ENCODE data around the gene CNIH3. TPM values are rescaled to one million over a fixed set of nuclear protein-coding genes. Genes with fewer than 3 reads are reported as not detected.

Gene CNIH3
- total RNA-seq, 1 donor, result 3.6 TPM

- no peaks in the 10 kb centered on the region for H3K79me2 ChIP-seq (ENCODE audit: insufficient read depth, low read length)
- H3K36me3 ChIP-seq (ENCODE audit: insufficient read depth, low read length), result no peaks in the 10 kb centered on the region
- H3K4me3 ChIP-seq (ENCODE audit: insufficient read depth, low read length), result no peak overlapping the region
- H3K9me3 ChIP-seq (ENCODE audit: low read depth, low read length), result no peaks in the 10 kb centered on the region
- no peak for DNase-seq (ENCODE audit: insufficient read length, low spot score, missing footprints)
- TF ChIP-seq CTCF (IDR thresholded peaks at IDR 0.05; ENCODE audit: extremely low read depth, low read depth, low read length), result no peak
- no peaks in the 10 kb centered on the region for H4K20me1 ChIP-seq (ENCODE audit: insufficient read depth, low read length)
- H3K27me3 ChIP-seq (ENCODE audit: insufficient read depth, low read length), result no peaks in the 10 kb centered on the region
- no peak overlapping the region for H2AFZ ChIP-seq (ENCODE audit: low read length)
- no peak overlapping the region for H3K4me2 ChIP-seq (ENCODE audit: insufficient read depth, low read length)
- H3K4me1 ChIP-seq (ENCODE audit: insufficient read depth, low read length), result peaks cover 4% of the 10 kb centered on the region
- no peak overlapping the region for H3K27ac ChIP-seq (ENCODE audit: low read depth, low read length)
Observed at GRCh38 chr1:224587051-224587450, 29.1 kb upstream of the CNIH3 start.

GRCh38 chr1:224588515-224588914 is 27.6 kb upstream of the CNIH3 start:
- Histone ChIP-seq H2AFZ (ENCODE audit: low read length) (peak overlapping the region; percentile 36), H4K20me1 (ENCODE audit: insufficient read depth, low read length) (no peaks in the 10 kb centered on the region), H3K27me3 (ENCODE audit: insufficient read depth, low read length) (no peaks in the 10 kb centered on the region), H3K4me1 (ENCODE audit: insufficient read depth, low read length) (peaks cover 15% of the 10 kb centered on the region), H3K4me3 (ENCODE audit: insufficient read depth, low read length) (no peak overlapping the region), H3K36me3 (ENCODE audit: insufficient read depth, low read length) (no peaks in the 10 kb centered on the region), H3K27ac (ENCODE audit: low read depth, low read length) (no peak overlapping the region), H3K4me2 (ENCODE audit: insufficient read depth, low read length) (no peak overlapping the region), H3K79me2 (ENCODE audit: insufficient read depth, low read length) (no peaks in the 10 kb centered on the region), H3K9me3 (ENCODE audit: low read depth, low read length) (no peaks in the 10 kb centered on the region)
- no peak for DNase-seq (ENCODE audit: insufficient read length, low spot score, missing footprints)
- TF ChIP-seq CTCF (IDR thresholded peaks at IDR 0.05; ENCODE audit: extremely low read depth, low read depth, low read length), result no peak

GRCh38 chr1:224589006-224589405 is 27.1 kb upstream of the CNIH3 start:
- H3K79me2 ChIP-seq (ENCODE audit: insufficient read depth, low read length), result no peaks in the 10 kb centered on the region
- peaks cover 15% of the 10 kb centered on the region for H3K4me1 ChIP-seq (ENCODE audit: insufficient read depth, low read length)
- no peak for TF ChIP-seq CTCF (IDR thresholded peaks at IDR 0.05; ENCODE audit: extremely low read depth, low read depth, low read length)
- no peak overlapping the region for H3K4me3 ChIP-seq (ENCODE audit: insufficient read depth, low read length)
- H3K36me3 ChIP-seq (ENCODE audit: insufficient read depth, low read length), result no peaks in the 10 kb centered on the region
- no peak overlapping the region for H3K4me2 ChIP-seq (ENCODE audit: insufficient read depth, low read length)
- no peak overlapping the region for H3K27ac ChIP-seq (ENCODE audit: low read depth, low read length)
- H3K9me3 ChIP-seq (ENCODE audit: low read depth, low read length), result no peaks in the 10 kb centered on the region
- H4K20me1 ChIP-seq (ENCODE audit: insufficient read depth, low read length), result no peaks in the 10 kb centered on the region
- H2AFZ ChIP-seq (ENCODE audit: low read length), result peak overlapping the region; percentile 36
- peak; percentile 45 for DNase-seq (ENCODE audit: insufficient read length, low spot score, missing footprints)
- no peaks in the 10 kb centered on the region for H3K27me3 ChIP-seq (ENCODE audit: insufficient read depth, low read length)

- H3K36me3 ChIP-seq (ENCODE audit: insufficient read depth, low read length), result no peaks in the 10 kb centered on the region
- no peaks in the 10 kb centered on the region for H3K27me3 ChIP-seq (ENCODE audit: insufficient read depth, low read length)
- no peak overlapping the region for H2AFZ ChIP-seq (ENCODE audit: low read length)
- TF ChIP-seq CTCF (IDR thresholded peaks at IDR 0.05; ENCODE audit: extremely low read depth, low read depth, low read length), result no peak
- H3K9me3 ChIP-seq (ENCODE audit: low read depth, low read length), result no peaks in the 10 kb centered on the region
- no peak overlapping the region for H3K4me2 ChIP-seq (ENCODE audit: insufficient read depth, low read length)
- peaks cover 15% of the 10 kb centered on the region for H3K4me1 ChIP-seq (ENCODE audit: insufficient read depth, low read length)
- H3K4me3 ChIP-seq (ENCODE audit: insufficient read depth, low read length), result no peak overlapping the region
- H4K20me1 ChIP-seq (ENCODE audit: insufficient read depth, low read length), result no peaks in the 10 kb centered on the region
- no peak overlapping the region for H3K27ac ChIP-seq (ENCODE audit: low read depth, low read length)
- H3K79me2 ChIP-seq (ENCODE audit: insufficient read depth, low read length), result no peaks in the 10 kb centered on the region
- no peak for DNase-seq (ENCODE audit: insufficient read length, low spot score, missing footprints)
Observed at GRCh38 chr1:224591326-224591725, 24.8 kb upstream of the CNIH3 start.
